ENCODE measurements around the gene SLC1A4.
A peak's percentile ranks its signal among the peaks of the same experiment; 100 is the strongest.
"Not testable (repeated sequence)": the region's sequence is repeated elsewhere in the genome, so short reads cannot be mapped to it uniquely, and the experiment has no call there.

The SLC1A4 gene

GRCh38 chr2:64958556-64958955 is 30.6 kb upstream of the SLC1A4 start:
- DNase-seq: no peak
- TF ChIP-seq CTCF (IDR thresholded peaks at IDR 0.05; ENCODE audit: low read depth, low read length): no peak
- H3K4me3 ChIP-seq (ENCODE audit: low read depth, low read length): no peak overlapping the region
- no peaks in the 10 kb centered on the region for H3K36me3 ChIP-seq
- no peaks in the 10 kb centered on the region for H3K27me3 ChIP-seq (ENCODE audit: insufficient read depth, low read depth, severe bottlenecking)
- no peaks in the 10 kb centered on the region for H3K9me3 ChIP-seq (ENCODE audit: severe bottlenecking)
- H3K27ac ChIP-seq: no peak overlapping the region

GRCh38 chr2:64960819-64961218 is 28.4 kb upstream of the SLC1A4 start:
- Histone ChIP-seq H3K27me3 (ENCODE audit: insufficient read depth, low read depth, severe bottlenecking) (no peaks in the 10 kb centered on the region), H3K4me3 (ENCODE audit: low read depth, low read length) (no peak overlapping the region), H3K27ac (no peak overlapping the region), H3K9me3 (ENCODE audit: severe bottlenecking) (no peaks in the 10 kb centered on the region), H3K36me3 (no peaks in the 10 kb centered on the region)
- DNase-seq: no peak
- TF ChIP-seq CTCF (IDR thresholded peaks at IDR 0.05; ENCODE audit: low read depth, low read length): no peak

- not testable (repeated sequence) for H3K27me3 ChIP-seq (ENCODE audit: insufficient read depth, low read depth, severe bottlenecking); H3K36me3 ChIP-seq; DNase-seq; H3K27ac ChIP-seq; H3K4me3 ChIP-seq (ENCODE audit: low read depth, low read length); H3K9me3 ChIP-seq (ENCODE audit: severe bottlenecking)
These were observed 26.1 kb upstream of the SLC1A4 start for GRCh38 chr2:64963138-64963537.

- Histone ChIP-seq H3K27ac (no peak overlapping the region), H3K4me3 (ENCODE audit: low read depth, low read length) (no peak overlapping the region), H3K9me3 (ENCODE audit: severe bottlenecking) (no peaks in the 10 kb centered on the region), H3K36me3 (no peaks in the 10 kb centered on the region), H3K27me3 (ENCODE audit: insufficient read depth, low read depth, severe bottlenecking) (no peaks in the 10 kb centered on the region)
- TF ChIP-seq CTCF (IDR thresholded peaks at IDR 0.05; ENCODE audit: low read depth, low read length): peak; percentile 25; the same call in 1 of the 2 replicates
- no peak for DNase-seq
These were observed 25.5 kb upstream of the SLC1A4 start for GRCh38 chr2:64963719-64964118.

GRCh38 chr2:64966017-64966416 is 23.2 kb upstream of the SLC1A4 start:
- Histone ChIP-seq H3K27me3 (ENCODE audit: insufficient read depth, low read depth, severe bottlenecking) (no peaks in the 10 kb centered on the region), H3K9me3 (ENCODE audit: severe bottlenecking) (no peaks in the 10 kb centered on the region), H3K27ac (no peak overlapping the region), H3K4me3 (ENCODE audit: low read depth, low read length) (no peak overlapping the region), H3K36me3 (no peaks in the 10 kb centered on the region)
- TF ChIP-seq CTCF (IDR thresholded peaks at IDR 0.05; ENCODE audit: low read depth, low read length): no peak
- no peak for DNase-seq

GRCh38 chr2:64966839-64967238 is 22.4 kb upstream of the SLC1A4 start:
- TF ChIP-seq CTCF (IDR thresholded peaks at IDR 0.05; ENCODE audit: low read depth, low read length): no peak

More at GRCh38 chr2:64966839-64967238, 22.4 kb upstream of the SLC1A4 start:
- H3K36me3 ChIP-seq: no peaks in the 10 kb centered on the region
- no peaks in the 10 kb centered on the region for H3K9me3 ChIP-seq (ENCODE audit: severe bottlenecking)
- H3K4me3 ChIP-seq (ENCODE audit: low read depth, low read length): no peak overlapping the region
- H3K27me3 ChIP-seq (ENCODE audit: insufficient read depth, low read depth, severe bottlenecking): no peaks in the 10 kb centered on the region
- no peak for DNase-seq
- H3K27ac ChIP-seq: no peak overlapping the region

Measured in WERI-Rb-1 (cell line).